HEK293T (cell line): ENCODE data around the gene VSTM4.

ENCODE experiments used
- CTCF ChIA-PET: fragments of 350-600 bp; formaldehyde crosslinking; extraction: SDS; loops from one replicate; lab custom pipeline; 2021; ENCODE audit warnings: antibody characterized with exemption, inconsistent platforms; lab: Yijun Ruan, JAX
- POLR2A ChIA-PET: fragments of 350-600 bp; formaldehyde crosslinking; extraction: SDS; loops from one replicate; lab custom pipeline; 2020; ENCODE audit warnings: antibody characterized with exemption, inconsistent platforms; lab: Yijun Ruan, JAX
- DNase-seq: peaks from one replicate; pipeline ENCODE4 v3.0.0; 2012; ENCODE audit warnings: mixed read lengths; ENCODE audit errors: extremely low spot score
- ARNT ChIP-seq: fragments of 450-650 bp; IDR thresholded peaks from 2 replicates; pipeline ENCODE4 v1.6.1; 2017; ENCODE audit warnings: mild to moderate bottlenecking
- BHLHE40 ChIP-seq: fragments of 450-650 bp; IDR thresholded peaks from 2 replicates; pipeline ENCODE4 v1.6.1; 2016; ENCODE audit warnings: mild to moderate bottlenecking, moderate library complexity, borderline replicate concordance
- CTBP1 ChIP-seq: fragments of 450-650 bp; IDR thresholded peaks from 2 replicates; pipeline ENCODE4 v1.6.1; 2016; ENCODE audit warnings: borderline replicate concordance
- ELF4 ChIP-seq: fragments of 450-650 bp; IDR thresholded peaks from 2 replicates; pipeline ENCODE4 v1.6.1; 2017; ENCODE audit warnings: antibody characterized with exemption
- FOXA1 ChIP-seq: fragments of 450-650 bp; IDR thresholded peaks from 2 replicates; pipeline ENCODE4 v1.6.1; 2016; ENCODE audit warnings: mild to moderate bottlenecking
- FOXK2 ChIP-seq: fragments of 450-650 bp; IDR thresholded peaks from 2 replicates; pipeline ENCODE4 v1.6.1; 2016; ENCODE audit warnings: mild to moderate bottlenecking
- FOXM1 ChIP-seq: fragments of 450-650 bp; IDR thresholded peaks from 2 replicates; pipeline ENCODE4 v1.6.1; 2017; ENCODE audit warnings: mild to moderate bottlenecking, borderline replicate concordance
- HDGF ChIP-seq: fragments of 450-650 bp; IDR thresholded peaks from 2 replicates; pipeline ENCODE4 v1.6.1; 2017; ENCODE audit warnings: antibody characterized with exemption, borderline replicate concordance
- L3MBTL2 ChIP-seq: fragments of 450-650 bp; conservative IDR thresholded peaks from 2 replicates; pipeline ENCODE4 v1.6.1; 2016; ENCODE audit warnings: mild to moderate bottlenecking
- LEF1 ChIP-seq: fragments of 450-650 bp; IDR thresholded peaks from 2 replicates; pipeline ENCODE4 v1.6.1; 2017; ENCODE audit warnings: mild to moderate bottlenecking, borderline replicate concordance
- NFRKB ChIP-seq: fragments of 450-650 bp; IDR thresholded peaks from 2 replicates; pipeline ENCODE4 v1.6.1; 2016; ENCODE audit warnings: mild to moderate bottlenecking, moderate library complexity
- PKNOX1 ChIP-seq: fragments of 450-650 bp; IDR thresholded peaks from 2 replicates; pipeline ENCODE4 v1.6.1; 2016
- SP1 ChIP-seq: fragments of 450-650 bp; IDR thresholded peaks from 2 replicates; pipeline ENCODE4 v1.6.1; 2017
- SUZ12 ChIP-seq: fragments of 450-650 bp; IDR thresholded peaks from 2 replicates; pipeline ENCODE4 v1.6.1; 2016; ENCODE audit warnings: mild to moderate bottlenecking
- TARDBP ChIP-seq: fragments of 450-650 bp; IDR thresholded peaks from 2 replicates; pipeline ENCODE4 v1.6.1; 2016
- ZNF384 ChIP-seq: fragments of 450-650 bp; IDR thresholded peaks from 2 replicates; pipeline ENCODE4 v1.6.1; 2016

Gene VSTM4

GRCh38 chr10:48973065-48973464, 142.3 kb downstream of the VSTM4 start:
- ChIA-PET CTCF (no interaction called here), POLR2A (no interaction called here)
- DNase-seq = no peak
- no peak for TF ChIP-seq BHLHE40
- TF ChIP-seq FOXM1 = no peak
- TF ChIP-seq HDGF = no peak
- no peak for TF ChIP-seq L3MBTL2
- TF ChIP-seq ARNT = no peak
- TF ChIP-seq SP1 = no peak
- no peak for TF ChIP-seq NFRKB
- TF ChIP-seq PKNOX1 = no peak
- no peak for TF ChIP-seq ELF4
- TF ChIP-seq CTBP1 = no peak
- TF ChIP-seq FOXK2 = no peak
- no peak for TF ChIP-seq SUZ12
- TF ChIP-seq ZNF384 = no peak
- no peak for TF ChIP-seq FOXA1

- no peak for TF ChIP-seq SP1
- TF ChIP-seq FOXM1 = no peak
- TF ChIP-seq SUZ12 = no peak
- no peak for TF ChIP-seq CTBP1
- TF ChIP-seq L3MBTL2 = no peak
- no peak for TF ChIP-seq NFRKB
- no peak for TF ChIP-seq ARNT
- no peak for TF ChIP-seq TARDBP
- ChIA-PET CTCF (no interaction called here), POLR2A (no interaction called here)
- DNase-seq = no peak
These were observed 144.7 kb downstream of the VSTM4 start for GRCh38 chr10:48970654-48971053.

- ChIA-PET CTCF (interaction anchor here (0.6 kb wide), 1 partner anchor 10 kb away, joined by 3 read pairs; no protein-coding TSS in a partner anchor), POLR2A (no interaction called here)
- DNase-seq = no peak
- TF ChIP-seq FOXK2 (no peak), ARNT (no peak), BHLHE40 (no peak), TARDBP (no peak), FOXM1 (no peak), CTBP1 (no peak), ZNF384 (no peak), FOXA1 (no peak), SP1 (no peak)
These were observed 145.3 kb downstream of the VSTM4 start for GRCh38 chr10:48970046-48970445.

DNA sequence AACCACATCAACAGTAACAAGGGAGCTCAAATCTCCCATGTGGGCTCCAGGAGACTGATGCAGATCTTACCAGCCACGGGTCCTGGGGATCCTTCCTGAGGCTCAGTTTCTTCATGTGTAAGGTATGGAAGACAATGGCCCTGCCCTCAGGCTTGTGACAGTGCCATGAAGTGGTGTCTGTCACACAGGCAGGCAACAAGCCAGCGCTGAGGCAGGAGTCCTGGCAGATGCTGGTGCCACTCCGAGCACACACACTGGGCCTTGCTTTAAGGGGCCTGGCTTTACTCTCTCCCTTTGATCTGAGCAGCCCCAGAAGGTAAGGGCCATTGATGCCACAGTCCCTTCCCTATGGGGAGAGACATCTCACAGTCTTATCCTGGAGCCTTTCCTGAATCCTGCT, 147.3 kb downstream of the VSTM4 start:
- TF ChIP-seq L3MBTL2 = no peak
- no peak for TF ChIP-seq FOXK2
- TF ChIP-seq FOXA1 = no peak
- no peak for TF ChIP-seq BHLHE40
- no peak for TF ChIP-seq FOXM1
- no peak for TF ChIP-seq CTBP1
- no peak for TF ChIP-seq ARNT
- no peak for TF ChIP-seq NFRKB
- ChIA-PET CTCF (no interaction called here), POLR2A (no interaction called here)
- no peak for DNase-seq

GRCh38 chr10:48965460-48965859, 149.9 kb downstream of the VSTM4 start:
- ChIA-PET CTCF (no interaction called here), POLR2A (no interaction called here)
- TF ChIP-seq HDGF (no peak), ARNT (no peak), BHLHE40 (no peak), SP1 (no peak), LEF1 (no peak), CTBP1 (no peak), NFRKB (no peak), ZNF384 (no peak), TARDBP (no peak), FOXK2 (no peak), PKNOX1 (no peak), FOXM1 (no peak), ELF4 (no peak)
- DNase-seq = no peak
